Measurements from ENCODE around the gene GAL. TPM values are rescaled to one million over a fixed set of nuclear protein-coding genes. Genes with fewer than 3 reads are reported as not detected.

The GAL gene
- total RNA-seq, 1 experiment from 2014 or later, result 72.6 TPM

GRCh38 chr11:68651985-68652682 lies 32.2 kb upstream of the GAL start:
- intact Hi-C loops (cut with micrococcal nuclease; ENCODE audit: unreplicated experiment), result no loop called here
- ChIA-PET CTCF (no interaction called here), POLR2A (no interaction called here)
- Histone ChIP-seq H3K4me1 (no peaks in the 10 kb centered on the region), H3K27me3 (replicated peaks; ENCODE audit: control insufficient read depth, insufficient read depth, low read length) (no peaks in the 10 kb centered on the region; the same call in none of the 2 replicates), H3K9me3 (peaks cover 5% of the 10 kb centered on the region), H3K4me3 (ENCODE audit: low read depth, low read length) (no peak overlapping the region), H3K36me3 (ENCODE audit: control insufficient read depth, insufficient read depth, low read length) (no peaks in the 10 kb centered on the region)
- Mint-ChIP-seq H3K4me3 (ENCODE audit: unreplicated experiment) (no peak overlapping the region), H3K27me3 (ENCODE audit: insufficient read depth, unreplicated experiment) (peaks cover 8% of the 10 kb centered on the region), H3K4me1 (ENCODE audit: low read depth, unreplicated experiment) (no peaks in the 10 kb centered on the region), H3K36me3 (ENCODE audit: insufficient read depth, unreplicated experiment) (no peaks in the 10 kb centered on the region), H3K27ac (ENCODE audit: unreplicated experiment) (no peak overlapping the region), H3K9me3 (ENCODE audit: unreplicated experiment) (peaks cover 7% of the 10 kb centered on the region)
- peak in 1 of 2 experiments; percentile 41 for DNase-seq
- BruUV-seq (replicated peaks), result no TSS peak
- no peak for TF ChIP-seq CTCF (IDR thresholded peaks at IDR 0.05; ENCODE audit: insufficient read depth in 1 of 2, low read depth in 1 of 2, low read length in 1 of 2, severe bottlenecking in 1 of 2, unreplicated experiment in 1 of 2)

GRCh38 chr11:68652683-68653156 lies 31.6 kb upstream of the GAL start:
- Histone ChIP-seq H3K4me3 (ENCODE audit: low read depth, low read length) (no peak overlapping the region), H3K4me1 (no peaks in the 10 kb centered on the region), H3K9me3 (peaks cover 4% of the 10 kb centered on the region; the same call in 1 of the 2 replicates), H3K36me3 (ENCODE audit: control insufficient read depth, insufficient read depth, low read length) (no peaks in the 10 kb centered on the region), H3K27me3 (replicated peaks; ENCODE audit: control insufficient read depth, insufficient read depth, low read length) (no peaks in the 10 kb centered on the region; the same call in 1 of the 2 replicates)
- no TSS peak for BruUV-seq (replicated peaks)
- ChIA-PET POLR2A (no interaction called here), CTCF (no interaction called here)
- TF ChIP-seq CTCF (IDR thresholded peaks at IDR 0.05; ENCODE audit: insufficient read depth in 1 of 2, low read depth in 1 of 2, low read length in 1 of 2, severe bottlenecking in 1 of 2, unreplicated experiment in 1 of 2), result no peak
- intact Hi-C loops (cut with micrococcal nuclease; ENCODE audit: unreplicated experiment), result no loop called here
- peaks cover 3% of the 10 kb centered on the region for H3K27me3 Mint-ChIP-seq (ENCODE audit: insufficient read depth, unreplicated experiment)
- no peaks in the 10 kb centered on the region for H3K36me3 Mint-ChIP-seq (ENCODE audit: insufficient read depth, unreplicated experiment)
- peak in 1 of 2 experiments; percentile 31 for DNase-seq
- no peak overlapping the region for H3K4me3 Mint-ChIP-seq (ENCODE audit: unreplicated experiment)
- H3K4me1 Mint-ChIP-seq (ENCODE audit: low read depth, unreplicated experiment), result no peaks in the 10 kb centered on the region
- H3K9me3 Mint-ChIP-seq (ENCODE audit: unreplicated experiment), result peaks cover under 1% of the 10 kb centered on the region
- H3K27ac Mint-ChIP-seq (ENCODE audit: unreplicated experiment), result no peak overlapping the region

DNA sequence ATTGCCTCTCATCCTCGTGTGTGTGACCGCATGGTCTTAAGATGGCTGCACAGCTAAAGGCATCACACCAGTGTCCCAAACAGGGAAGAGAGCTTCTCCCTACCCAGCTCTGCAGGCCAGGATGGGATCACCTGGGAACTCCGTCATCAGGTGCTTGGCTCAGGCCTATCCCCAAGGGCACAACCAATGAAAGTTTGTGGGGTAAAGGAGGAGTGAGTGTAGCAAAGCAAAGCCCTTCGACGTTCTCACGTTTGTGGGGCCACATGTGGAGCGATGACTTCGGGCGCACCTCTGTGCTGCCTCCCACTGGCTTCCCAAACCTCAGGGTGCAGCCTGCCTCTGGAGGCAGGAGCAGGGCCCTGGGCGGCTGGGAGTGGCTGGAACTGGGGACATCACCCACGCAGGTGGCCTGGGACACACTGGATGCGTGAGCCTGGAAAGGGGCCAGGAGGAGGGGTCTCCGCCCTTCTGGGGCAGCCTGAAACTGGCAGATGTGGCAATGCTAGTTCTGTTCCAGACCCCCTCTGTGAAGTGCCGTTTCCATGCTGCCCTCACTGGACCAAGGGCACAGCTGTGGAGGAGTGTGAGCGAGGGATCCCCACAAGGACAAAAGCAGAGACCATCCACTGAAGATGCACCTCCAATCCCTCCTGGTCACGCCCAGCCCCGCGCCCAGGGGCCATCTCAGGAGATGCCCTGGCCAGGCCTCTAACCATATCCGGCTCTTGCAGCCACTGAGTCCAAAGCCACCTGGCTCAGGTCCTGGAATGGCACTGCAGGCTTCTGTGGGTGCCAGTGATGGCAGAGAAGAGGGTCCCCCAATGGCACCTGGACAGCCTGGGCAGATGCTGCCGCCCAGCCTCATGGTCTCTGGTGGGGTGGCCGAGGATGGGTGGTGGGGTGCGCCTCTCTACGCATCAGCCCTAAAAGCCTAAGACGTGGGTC lies 30.6 kb upstream of the GAL start:
- no peaks in the 10 kb centered on the region for H3K4me1 ChIP-seq
- POLR2A ChIA-PET, result no interaction called here
- no peaks in the 10 kb centered on the region for H3K9me3 Mint-ChIP-seq (ENCODE audit: unreplicated experiment)
- H3K9me3 ChIP-seq, result peaks cover 4% of the 10 kb centered on the region; the same call in 1 of the 2 replicates
- peak in 1 of 2 experiments; percentile 36 for DNase-seq
- no peaks in the 10 kb centered on the region for H3K4me1 Mint-ChIP-seq (ENCODE audit: low read depth, unreplicated experiment)
- no peaks in the 10 kb centered on the region; the same call in 1 of the 2 replicates for H3K27me3 ChIP-seq (replicated peaks; ENCODE audit: control insufficient read depth, insufficient read depth, low read length)
- no TSS peak for BruUV-seq (replicated peaks)
- no peak overlapping the region for H3K27ac Mint-ChIP-seq (ENCODE audit: unreplicated experiment)
- H3K4me3 Mint-ChIP-seq (ENCODE audit: unreplicated experiment), result no peak overlapping the region
- no peaks in the 10 kb centered on the region for H3K36me3 ChIP-seq (ENCODE audit: control insufficient read depth, insufficient read depth, low read length)
- no peak overlapping the region for H3K4me3 ChIP-seq (ENCODE audit: low read depth, low read length)
- no peaks in the 10 kb centered on the region for H3K36me3 Mint-ChIP-seq (ENCODE audit: insufficient read depth, unreplicated experiment)
- CTCF ChIA-PET, result no interaction called here
- no peak for TF ChIP-seq CTCF (IDR thresholded peaks at IDR 0.05; ENCODE audit: insufficient read depth in 1 of 2, low read depth in 1 of 2, low read length in 1 of 2, severe bottlenecking in 1 of 2, unreplicated experiment in 1 of 2)
- H3K27me3 Mint-ChIP-seq (ENCODE audit: insufficient read depth, unreplicated experiment), result peaks cover 3% of the 10 kb centered on the region
- intact Hi-C loops (cut with micrococcal nuclease; ENCODE audit: unreplicated experiment), result no loop called here
